Mesothelial cell of epicardium (in vitro differentiated cells): ENCODE measurements around the gene CHAD. TPM values are rescaled to one million over a fixed set of nuclear protein-coding genes. Genes with fewer than 3 reads are reported as not detected.
"Not testable (repeated sequence)": the region's sequence is repeated elsewhere in the genome, so short reads cannot be mapped to it uniquely, and the experiment has no call there.

Experiments used
- DNase-seq, 2 experiments: peaks; one replicate each; pipeline ENCODE4 v3.0.0; 2021; ENCODE audit warnings: low spot score in 2 of 2; ENCODE audit not compliant: unreplicated experiment in 2 of 2
- H3K27ac Mint-ChIP-seq: 2 replicates; pipeline ENCODE4 v1.8.0; 2021; ENCODE audit warnings: mixed read lengths
- H3K27me3 Mint-ChIP-seq: 2 replicates; pipeline ENCODE4 v1.8.0; 2021; ENCODE audit warnings: low read depth, mixed read lengths
- H3K36me3 Mint-ChIP-seq: 2 replicates; pipeline ENCODE4 v1.8.0; 2021; ENCODE audit warnings: mixed read lengths
- H3K4me1 Mint-ChIP-seq: 2 replicates; pipeline ENCODE4 v1.8.0; 2021; ENCODE audit warnings: mixed read lengths
- H3K4me3 Mint-ChIP-seq: 2 replicates; pipeline ENCODE4 v1.8.0; 2021; ENCODE audit warnings: mild to moderate bottlenecking, moderate library complexity, mixed read lengths
- H3K9me3 Mint-ChIP-seq: 2 replicates; pipeline ENCODE4 v1.8.0; 2021; ENCODE audit warnings: mixed read lengths
- total RNA-seq: library from RNA; stranded (reverse); gene quantifications from 3 replicates; pipeline ENCODE4 v1.2.1, GENCODE V29; 2021
- TF ChIP-seq, protein P1 (sequence below): fragments of 200-600 bp; sonication (generic); IDR thresholded peaks from one replicate; pipeline ENCODE4 v1.5.0; 2021; ENCODE audit warnings: antibody characterized with exemption; ENCODE audit not compliant: unreplicated experiment

The CHAD gene
- total RNA-seq, 1 donor from 2014 or later = not detected

DNA sequence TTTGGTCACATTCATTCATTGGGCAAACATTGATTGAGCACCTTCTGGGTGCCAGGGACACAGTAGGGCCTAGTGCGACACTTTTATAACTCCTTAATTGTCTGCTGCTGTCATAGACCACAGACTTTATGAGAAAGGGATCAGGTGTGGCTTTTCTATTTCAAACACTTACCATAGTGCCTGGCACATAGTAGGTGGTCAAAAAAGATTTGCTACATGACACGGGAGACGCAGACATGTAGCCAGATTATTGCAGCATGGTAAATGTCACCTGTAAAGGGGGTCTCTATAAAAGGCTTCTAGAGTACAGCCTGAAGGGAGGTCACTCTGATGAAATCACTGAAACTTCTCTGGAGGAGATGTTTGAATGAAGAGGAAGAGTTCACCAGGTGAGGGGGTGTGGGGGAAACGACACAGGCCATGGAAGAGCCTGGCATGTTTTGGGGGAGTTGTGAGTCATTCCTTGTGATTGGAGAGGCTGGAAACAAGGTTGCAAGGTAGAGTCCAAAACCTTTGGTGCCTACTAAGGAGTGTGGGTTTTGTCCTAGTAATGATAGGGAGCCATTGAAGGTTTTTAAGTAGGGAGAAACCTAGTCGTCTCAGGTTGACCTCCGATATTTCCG, 11.6 kb upstream of the CHAD start:
- no peaks in the 10 kb centered on the region for H3K9me3 Mint-ChIP-seq
- TF ChIP-seq, protein P1, sequence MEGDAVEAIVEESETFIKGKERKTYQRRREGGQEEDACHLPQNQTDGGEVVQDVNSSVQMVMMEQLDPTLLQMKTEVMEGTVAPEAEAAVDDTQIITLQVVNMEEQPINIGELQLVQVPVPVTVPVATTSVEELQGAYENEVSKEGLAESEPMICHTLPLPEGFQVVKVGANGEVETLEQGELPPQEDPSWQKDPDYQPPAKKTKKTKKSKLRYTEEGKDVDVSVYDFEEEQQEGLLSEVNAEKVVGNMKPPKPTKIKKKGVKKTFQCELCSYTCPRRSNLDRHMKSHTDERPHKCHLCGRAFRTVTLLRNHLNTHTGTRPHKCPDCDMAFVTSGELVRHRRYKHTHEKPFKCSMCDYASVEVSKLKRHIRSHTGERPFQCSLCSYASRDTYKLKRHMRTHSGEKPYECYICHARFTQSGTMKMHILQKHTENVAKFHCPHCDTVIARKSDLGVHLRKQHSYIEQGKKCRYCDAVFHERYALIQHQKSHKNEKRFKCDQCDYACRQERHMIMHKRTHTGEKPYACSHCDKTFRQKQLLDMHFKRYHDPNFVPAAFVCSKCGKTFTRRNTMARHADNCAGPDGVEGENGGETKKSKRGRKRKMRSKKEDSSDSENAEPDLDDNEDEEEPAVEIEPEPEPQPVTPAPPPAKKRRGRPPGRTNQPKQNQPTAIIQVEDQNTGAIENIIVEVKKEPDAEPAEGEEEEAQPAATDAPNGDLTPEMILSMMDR = no peak
- H3K27me3 Mint-ChIP-seq = no peaks in the 10 kb centered on the region
- DNase-seq = no peak
- H3K4me1 Mint-ChIP-seq = peaks cover 12% of the 10 kb centered on the region
- H3K27ac Mint-ChIP-seq = no peak overlapping the region
- peak overlapping the region; percentile 81 for H3K4me3 Mint-ChIP-seq
- peaks cover 17% of the 10 kb centered on the region for H3K36me3 Mint-ChIP-seq

DNA sequence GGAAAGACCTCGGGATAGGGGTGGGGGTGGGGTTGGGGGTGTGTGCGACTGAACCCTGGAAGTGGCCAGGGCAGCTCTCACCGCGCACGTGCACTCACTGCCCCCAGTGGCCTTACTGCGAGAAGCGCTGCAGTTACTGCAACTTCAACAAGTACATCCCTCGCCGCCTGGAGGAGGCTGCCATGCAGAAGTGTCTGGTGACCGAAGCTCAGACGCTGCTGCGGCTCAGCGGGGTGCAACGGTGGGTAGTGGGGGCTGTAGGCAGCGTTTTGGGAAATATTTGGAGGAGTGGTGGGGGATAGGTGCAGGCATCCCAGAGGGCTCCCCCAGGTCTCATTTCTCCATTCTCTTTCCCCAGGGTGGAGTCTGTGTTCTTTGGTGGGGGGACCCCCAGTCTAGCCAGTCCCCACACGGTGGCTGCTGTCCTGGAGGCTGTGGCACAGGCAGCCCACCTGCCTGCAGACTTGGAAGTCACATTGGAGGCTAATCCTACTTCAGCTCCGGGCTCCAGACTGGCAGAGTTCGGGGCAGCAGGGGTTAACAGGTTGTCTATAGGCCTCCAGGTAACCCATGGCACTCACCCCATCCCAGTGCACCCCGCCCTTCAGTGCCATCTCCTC, 11.0 kb upstream of the CHAD start:
- TF ChIP-seq, protein P1 = no peak
- Mint-ChIP-seq H3K36me3 (peaks cover 11% of the 10 kb centered on the region), H3K27ac (peak overlapping the region; percentile 90), H3K4me3 (peak overlapping the region; percentile 81), H3K27me3 (no peaks in the 10 kb centered on the region), H3K9me3 (no peaks in the 10 kb centered on the region), H3K4me1 (peaks cover 12% of the 10 kb centered on the region)
- DNase-seq = peak; percentile 51 to 72

DNA sequence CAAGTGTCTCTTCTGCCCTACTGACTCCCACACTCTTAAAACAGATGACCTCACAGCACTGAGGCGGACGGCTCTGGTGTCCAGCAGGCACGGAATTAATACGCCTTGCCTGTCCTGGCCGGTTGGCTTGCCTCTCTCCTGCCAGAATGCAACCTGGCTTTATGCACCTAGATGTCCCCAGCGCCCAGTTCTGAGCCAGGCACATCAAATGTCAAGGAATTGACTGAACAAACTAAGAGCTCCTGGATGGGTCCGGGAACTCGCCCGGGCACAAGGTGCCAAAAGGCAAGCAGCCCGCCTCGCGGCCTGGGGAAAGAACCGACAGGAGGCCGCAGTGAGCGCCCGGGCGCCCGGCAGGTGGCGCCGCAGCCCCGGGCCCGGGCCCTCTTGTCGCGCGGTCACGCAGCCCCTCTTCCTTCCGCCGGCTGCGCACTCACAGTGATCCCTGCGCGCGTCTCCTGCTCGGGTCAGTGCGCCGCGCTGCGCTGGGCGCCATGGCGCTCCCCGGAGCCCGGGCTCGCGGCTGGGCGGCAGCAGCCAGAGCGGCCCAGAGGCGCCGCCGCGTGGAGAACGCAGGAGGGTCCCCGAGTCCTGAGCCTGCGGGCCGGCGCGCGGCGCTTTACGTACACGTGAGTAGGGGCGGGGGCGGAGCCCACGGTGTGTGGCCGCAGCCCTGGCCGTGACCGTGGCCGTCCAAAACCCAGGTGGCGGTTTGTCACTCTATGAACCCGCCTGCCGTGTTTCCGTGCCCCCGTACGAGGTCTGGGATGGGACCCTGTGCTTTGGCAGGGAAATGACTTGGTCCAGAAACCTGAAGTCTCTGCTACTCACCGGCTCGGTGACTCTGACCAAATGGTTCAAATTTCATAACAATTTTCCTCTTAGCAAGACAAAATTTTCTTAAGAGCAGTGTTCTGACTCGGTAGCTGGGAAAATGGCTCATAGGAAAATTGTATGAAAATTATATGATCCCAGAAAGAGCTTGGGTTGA, 10.0 kb upstream of the CHAD start, which contains the start of gene RSAD1:
Gene RSAD1 (plus strand): TSS at position 470 of the 991 bp plus-strand sequence. CDS start 25 bp downstream, at position 495.
- Mint-ChIP-seq H3K27me3 (no peaks in the 10 kb centered on the region), H3K4me3 (peak within 1 kb of the TSS; percentile 81), H3K36me3 (peaks cover 11% of the 10 kb centered on the region), H3K9me3 (no peaks in the 10 kb centered on the region), H3K27ac (peak within 1 kb of the TSS; percentile 92), H3K4me1 (peaks cover 12% of the 10 kb centered on the region)
- DNase-seq = peak; percentile 81 to 87
- TF ChIP-seq, protein P1 = peak; percentile 76

DNA sequence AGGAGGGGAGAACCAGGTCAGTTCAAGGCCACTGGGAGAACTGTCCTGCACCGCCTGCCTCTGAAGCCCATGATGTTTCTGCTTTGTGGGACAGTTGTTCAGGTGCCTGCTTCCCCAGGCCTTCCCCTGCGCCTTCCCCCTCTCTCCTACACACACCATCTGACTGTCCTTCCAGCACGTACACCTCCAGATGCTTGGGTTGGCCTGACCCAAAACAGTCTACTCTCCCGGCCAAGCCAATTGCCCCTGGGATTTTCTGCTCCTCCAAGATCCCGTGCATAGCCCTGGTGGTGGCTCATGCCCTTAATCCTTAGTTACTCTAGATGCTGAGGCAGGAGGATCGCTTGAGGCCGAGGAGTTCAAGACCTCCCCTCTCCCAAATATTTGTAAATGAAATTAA, 9.3 kb upstream of the CHAD start:
- Mint-ChIP-seq H3K27me3 (no peaks in the 10 kb centered on the region), H3K36me3 (peaks cover 17% of the 10 kb centered on the region), H3K4me3 (peak overlapping the region; percentile 70), H3K9me3 (no peaks in the 10 kb centered on the region), H3K4me1 (peaks cover 12% of the 10 kb centered on the region), H3K27ac (peak overlapping the region; percentile 92)
- no peak for DNase-seq
- TF ChIP-seq, protein P1 = no peak

DNA sequence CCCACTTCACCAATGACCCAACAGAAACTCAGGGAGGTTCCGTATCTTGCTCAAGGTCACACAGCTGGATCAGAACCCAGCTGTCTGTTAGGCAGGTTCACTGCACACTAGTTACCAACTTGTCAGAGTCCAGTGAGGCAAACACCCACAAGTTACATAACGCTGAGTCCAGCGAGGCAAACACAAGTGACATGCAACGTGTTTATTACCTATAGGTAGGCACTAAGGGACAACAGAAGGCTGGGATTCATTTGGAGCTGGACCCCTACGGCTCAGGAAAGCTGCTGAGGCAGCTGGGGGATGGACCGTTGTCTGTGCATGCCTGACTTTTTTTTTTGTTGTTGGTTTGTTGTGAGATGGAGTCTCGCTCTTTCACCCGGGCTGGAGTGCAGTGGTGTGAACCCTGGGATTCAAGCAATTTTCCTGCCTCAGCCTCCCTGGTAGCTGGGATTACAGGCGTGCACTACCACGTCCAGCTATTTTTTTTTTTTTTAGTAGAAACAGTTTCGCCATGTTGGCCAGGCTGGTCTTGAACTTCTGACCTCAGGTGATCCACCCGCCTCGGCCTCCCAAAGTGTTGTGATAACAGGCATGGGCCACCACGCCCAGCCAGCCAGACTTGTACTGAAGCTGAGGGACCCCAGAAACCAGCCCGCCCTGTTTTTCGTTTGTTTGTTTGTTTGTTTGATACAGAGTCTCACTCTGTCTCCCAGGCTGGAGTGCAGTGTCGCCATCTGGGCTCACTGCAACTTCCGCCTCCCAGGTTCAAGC, 8.1 kb upstream of the CHAD start:
- Mint-ChIP-seq H3K36me3 (peaks cover 17% of the 10 kb centered on the region), H3K4me1 (peaks cover 12% of the 10 kb centered on the region)
- TF ChIP-seq, protein P1 = no peak

DNA sequence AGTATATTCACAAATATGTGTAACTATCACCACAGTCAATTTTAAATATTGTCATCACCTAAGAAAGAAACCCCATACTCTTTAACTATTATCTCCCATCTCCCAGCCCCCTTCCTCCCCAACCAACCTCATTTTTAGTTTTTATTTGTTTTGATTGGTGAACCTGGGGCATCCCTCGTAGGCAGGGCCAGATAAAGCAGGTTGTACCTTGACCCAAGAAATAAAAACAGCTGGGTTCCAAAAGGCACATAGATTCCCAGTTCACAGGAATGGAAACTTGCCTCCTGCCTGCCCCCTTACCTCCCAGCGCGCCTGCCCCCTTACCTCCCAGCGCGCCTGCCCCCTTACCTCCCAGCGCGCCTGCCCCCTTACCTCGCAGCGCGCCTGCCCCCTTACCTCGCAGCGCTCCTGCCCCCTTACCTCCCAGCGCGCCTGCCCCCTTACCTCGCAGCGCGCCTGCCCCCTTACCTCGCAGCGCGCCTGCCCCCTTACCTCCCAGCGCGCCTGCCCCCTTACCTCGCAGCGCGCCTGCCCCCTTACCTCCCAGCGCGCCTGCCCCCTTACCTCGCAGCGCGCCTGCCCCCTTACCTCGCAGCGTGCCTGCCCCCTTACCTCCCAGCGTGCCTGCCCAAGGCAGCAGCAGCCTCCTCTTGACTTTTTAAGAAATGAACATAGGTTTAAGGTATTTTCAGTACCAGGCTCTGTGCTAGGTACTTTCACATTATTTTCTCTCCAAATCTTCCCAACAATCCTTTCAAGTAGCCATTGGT, 7.3 kb upstream of the CHAD start:
- not testable (repeated sequence) for H3K27ac Mint-ChIP-seq, H3K9me3 Mint-ChIP-seq, H3K4me3 Mint-ChIP-seq, H3K27me3 Mint-ChIP-seq, DNase-seq
- peaks cover 18% of the 10 kb centered on the region for H3K36me3 Mint-ChIP-seq
- H3K4me1 Mint-ChIP-seq = peaks cover 12% of the 10 kb centered on the region

More for the DNA sequence above, 8.1 kb upstream of the CHAD start:
- Mint-ChIP-seq H3K4me3 (no peak overlapping the region), H3K9me3 (no peaks in the 10 kb centered on the region), H3K27ac (no peak overlapping the region), H3K27me3 (no peaks in the 10 kb centered on the region)
- DNase-seq = no peak
